Activated CD4-positive, alpha-beta T cell treated with anti-CD3 and anti-CD28 coated beads for 48 hours (primary cell): ENCODE results near the gene PDCD6IP.
"Not testable (repeated sequence)": the region's sequence is repeated elsewhere in the genome, so short reads cannot be mapped to it uniquely, and the experiment has no call there.

Source experiments
- DNase-seq: peaks from one replicate; pipeline ENCODE4 v3.0.0-alpha.2; 2020

Gene PDCD6IP

GRCh38 chr3:33855884-33856546, 57.6 kb downstream of the PDCD6IP start:
- no peak for DNase-seq

GRCh38 chr3:33857701-33858100, 59.3 kb downstream of the PDCD6IP start:
- DNase-seq = not testable (repeated sequence)

- DNase-seq = no peak
Measured at GRCh38 chr3:33858131-33858530, 59.7 kb downstream of the PDCD6IP start.

- DNase-seq = no peak
Measured at GRCh38 chr3:33860373-33861050, 62.1 kb downstream of the PDCD6IP start.

- DNase-seq = no peak
Measured at GRCh38 chr3:33865133-33865532, 66.7 kb downstream of the PDCD6IP start.

- DNase-seq = no peak
Measured at GRCh38 chr3:33868309-33868708, 69.9 kb downstream of the PDCD6IP start.

- DNase-seq = no peak
Measured at GRCh38 chr3:33869977-33870376, 71.5 kb downstream of the PDCD6IP start.

- no peak for DNase-seq
Measured at GRCh38 chr3:33874815-33875214, 76.4 kb downstream of the PDCD6IP start.

GRCh38 chr3:33875680-33876079, 77.2 kb downstream of the PDCD6IP start:
- DNase-seq = no peak

- no peak for DNase-seq
Measured at GRCh38 chr3:33877187-33877586, 78.8 kb downstream of the PDCD6IP start.

- no peak for DNase-seq
Measured at GRCh38 chr3:33879540-33879939, 81.1 kb downstream of the PDCD6IP start.

GRCh38 chr3:33881156-33882064, 83.0 kb downstream of the PDCD6IP start:
- DNase-seq = no peak

- DNase-seq = no peak
Measured at GRCh38 chr3:33882296-33882695, 83.9 kb downstream of the PDCD6IP start.

GRCh38 chr3:33883538-33883950, 85.1 kb downstream of the PDCD6IP start:
- DNase-seq = no peak

GRCh38 chr3:33883951-33884561, 85.6 kb downstream of the PDCD6IP start:
- DNase-seq = no peak

- no peak for DNase-seq
Measured at GRCh38 chr3:33884701-33885100, 86.3 kb downstream of the PDCD6IP start.

- no peak for DNase-seq
Measured at GRCh38 chr3:33885496-33885895, 87.1 kb downstream of the PDCD6IP start.

GRCh38 chr3:33886015-33886414, 87.6 kb downstream of the PDCD6IP start:
- DNase-seq = no peak

- DNase-seq = no peak
Measured at GRCh38 chr3:33887478-33887877, 89.0 kb downstream of the PDCD6IP start.

- DNase-seq = no peak
Measured at GRCh38 chr3:33889394-33890039, 91.1 kb downstream of the PDCD6IP start.

GRCh38 chr3:33892655-33893054, 94.2 kb downstream of the PDCD6IP start:
- no peak for DNase-seq

GRCh38 chr3:33895658-33896057, 97.2 kb downstream of the PDCD6IP start:
- DNase-seq = no peak

- no peak for DNase-seq
Measured at GRCh38 chr3:33897306-33897705, 98.9 kb downstream of the PDCD6IP start.
